ENCODE measurements around the gene PDZRN3. TPM values are rescaled to one million over a fixed set of nuclear protein-coding genes. Genes with fewer than 3 reads are reported as not detected.

Gene PDZRN3
- total and polyA plus RNA-seq, 11 donors, result 30.2 to 163 (median 76.7) TPM

DNA sequence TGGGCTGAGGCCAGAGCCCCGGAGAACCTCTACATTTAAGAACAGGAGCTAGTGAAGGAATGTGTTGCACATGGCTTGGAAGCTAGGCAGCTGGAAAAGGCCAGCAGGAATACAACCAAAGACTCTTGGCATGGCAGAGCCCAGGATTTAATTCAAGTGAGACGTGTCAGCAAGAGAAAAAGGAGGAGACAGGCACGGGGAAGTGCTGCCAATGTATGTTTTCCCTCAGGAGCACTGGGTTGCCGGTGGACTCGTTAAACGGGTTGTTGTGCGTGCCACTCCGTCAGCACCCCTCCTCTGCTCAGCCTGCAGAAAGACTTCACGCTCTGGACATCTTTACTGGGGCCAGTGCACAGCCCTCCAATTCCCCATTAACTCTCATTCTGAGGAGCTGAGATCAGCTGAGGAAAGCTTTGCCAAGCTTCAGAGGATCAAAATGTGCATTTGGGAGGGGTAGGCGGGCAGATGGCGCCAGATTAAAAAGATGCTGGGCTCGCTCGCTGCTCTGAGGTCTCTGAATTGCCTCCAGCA lies 103.7 kb downstream of the PDZRN3 start:
- H3K9me3 ChIP-seq, result peaks cover 0 to 10% (median 0%) of the 10 kb centered on the region in 12 donors
- ATAC-seq (peak; percentile 44 to 71 (median 58)), DNase-seq (peak in 2 of 5 donors; percentile 29 to 50)
- H3K4me3 ChIP-seq, result peak overlapping the region in 2 of 12 donors; percentile 8 to 10
- no peaks in the 10 kb centered on the region for H3K36me3 ChIP-seq
- H3K27ac ChIP-seq, result peak overlapping the region in 11 of 12 donors; percentile 22 to 85 (median 42)
- WGBS, 4 donors, result 35 to 46% (median 40%) methylated on average over 11 to 13 of the region's 13 CpGs
- H3K4me1 ChIP-seq, result peaks cover 0 to 64% (median 24%) of the 10 kb centered on the region in 12 donors
- TF ChIP-seq POLR2A (IDR thresholded peaks at IDR 0.05), result no peak
- TF ChIP-seq, protein P1, sequence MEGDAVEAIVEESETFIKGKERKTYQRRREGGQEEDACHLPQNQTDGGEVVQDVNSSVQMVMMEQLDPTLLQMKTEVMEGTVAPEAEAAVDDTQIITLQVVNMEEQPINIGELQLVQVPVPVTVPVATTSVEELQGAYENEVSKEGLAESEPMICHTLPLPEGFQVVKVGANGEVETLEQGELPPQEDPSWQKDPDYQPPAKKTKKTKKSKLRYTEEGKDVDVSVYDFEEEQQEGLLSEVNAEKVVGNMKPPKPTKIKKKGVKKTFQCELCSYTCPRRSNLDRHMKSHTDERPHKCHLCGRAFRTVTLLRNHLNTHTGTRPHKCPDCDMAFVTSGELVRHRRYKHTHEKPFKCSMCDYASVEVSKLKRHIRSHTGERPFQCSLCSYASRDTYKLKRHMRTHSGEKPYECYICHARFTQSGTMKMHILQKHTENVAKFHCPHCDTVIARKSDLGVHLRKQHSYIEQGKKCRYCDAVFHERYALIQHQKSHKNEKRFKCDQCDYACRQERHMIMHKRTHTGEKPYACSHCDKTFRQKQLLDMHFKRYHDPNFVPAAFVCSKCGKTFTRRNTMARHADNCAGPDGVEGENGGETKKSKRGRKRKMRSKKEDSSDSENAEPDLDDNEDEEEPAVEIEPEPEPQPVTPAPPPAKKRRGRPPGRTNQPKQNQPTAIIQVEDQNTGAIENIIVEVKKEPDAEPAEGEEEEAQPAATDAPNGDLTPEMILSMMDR (IDR thresholded peaks at IDR 0.05), result peak in 1 of 12 donors; percentile 0
- H3K27me3 ChIP-seq, result no peaks in the 10 kb centered on the region
- intact Hi-C loops (cut with DNase I), result no loop called here

DNA sequence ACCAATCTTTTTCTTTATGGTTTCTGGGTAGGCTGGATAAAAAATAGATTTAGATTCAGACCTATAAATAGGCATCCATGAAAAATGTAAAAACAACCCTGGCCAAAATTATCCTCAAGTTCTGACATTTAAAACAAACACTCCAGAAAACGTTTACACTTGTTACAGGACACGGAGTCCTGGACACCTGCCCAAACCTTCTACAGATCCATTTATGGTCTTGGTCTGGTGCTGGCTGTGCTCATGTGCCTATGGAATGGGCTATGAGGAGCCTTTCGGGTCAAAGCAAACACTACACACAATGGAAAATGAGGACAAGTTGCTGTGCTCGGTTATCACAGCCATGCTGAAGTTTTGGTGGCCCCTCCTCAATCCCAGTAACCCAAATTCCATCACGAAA lies 108.1 kb downstream of the PDZRN3 start:
- intact Hi-C loops (cut with DNase I), result loop anchor here in 1 of 10 donors (10.0 kb wide), 1 partner anchor 308 kb away; no protein-coding TSS in a partner anchor
- TF ChIP-seq, protein P1 (IDR thresholded peaks at IDR 0.05), result no peak
- no peak for TF ChIP-seq POLR2A (IDR thresholded peaks at IDR 0.05)
- 30 to 40% (median 36%) methylated on average over 5 of the region's 5 CpGs for WGBS, 4 donors
- ATAC-seq (peak in 2 of 4 donors; percentile 33 to 84), DNase-seq (peak in 2 of 5 donors; percentile 72 to 75)
- Histone ChIP-seq H3K27me3 (no peaks in the 10 kb centered on the region), H3K9me3 (no peaks in the 10 kb centered on the region), H3K4me1 (peaks cover 0 to 82% (median 28%) of the 10 kb centered on the region in 12 donors), H3K36me3 (no peaks in the 10 kb centered on the region), H3K4me3 (no peak overlapping the region), H3K27ac (peak overlapping the region in 11 of 12 donors; percentile 10 to 85 (median 66))

DNA sequence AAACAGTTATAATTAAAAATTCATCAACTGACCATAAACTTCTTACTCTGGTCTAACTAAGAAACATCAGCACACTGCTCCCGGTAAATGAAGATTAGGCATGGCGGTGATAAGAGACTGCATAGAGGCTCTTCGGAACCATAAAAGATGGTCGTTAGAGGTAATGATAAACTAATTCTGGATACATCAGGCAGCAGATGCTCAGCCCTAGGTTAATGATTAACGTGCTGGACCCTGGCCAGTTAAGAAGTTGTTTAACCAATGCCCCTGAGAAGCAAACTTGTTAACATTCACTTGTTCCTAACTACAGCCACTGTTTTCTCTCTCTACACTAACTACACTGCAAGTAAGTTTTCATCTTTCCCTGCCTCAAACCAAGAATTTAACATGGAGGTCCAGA lies 111.5 kb downstream of the PDZRN3 start:
- Histone ChIP-seq H3K36me3 (no peaks in the 10 kb centered on the region), H3K27me3 (no peaks in the 10 kb centered on the region), H3K4me1 (peaks cover 0 to 88% (median 31%) of the 10 kb centered on the region in 12 donors), H3K4me3 (peak overlapping the region in 1 of 12 donors; percentile 5), H3K9me3 (no peaks in the 10 kb centered on the region), H3K27ac (peak overlapping the region in 3 of 12 donors; percentile 4 to 85 (median 84))
- TF ChIP-seq POLR2A (IDR thresholded peaks at IDR 0.05), result no peak
- TF ChIP-seq, protein P1 (IDR thresholded peaks at IDR 0.05), result no peak
- intact Hi-C loops (cut with DNase I), result loop anchor here in 3 of 10 donors (5.0 to 10.0 kb wide), 4 partner anchors 104 to 334 kb away; partner anchors contain the start of gene PDZRN3 (in 1 of the 3)
- no peak for ATAC-seq
- no peak for DNase-seq
- WGBS, 4 donors, result 38 to 50% (median 46%) methylated on average over 5 of the region's 5 CpGs

Measured in heart left ventricle (tissue), 16 donors.